ENCODE measurements around the gene IFNA17.
A peak's percentile ranks its signal among the peaks of the same experiment; 100 is the strongest.
"Not testable (repeated sequence)": the region's sequence is repeated elsewhere in the genome, so short reads cannot be mapped to it uniquely, and the experiment has no call there.

Gene IFNA17

DNA sequence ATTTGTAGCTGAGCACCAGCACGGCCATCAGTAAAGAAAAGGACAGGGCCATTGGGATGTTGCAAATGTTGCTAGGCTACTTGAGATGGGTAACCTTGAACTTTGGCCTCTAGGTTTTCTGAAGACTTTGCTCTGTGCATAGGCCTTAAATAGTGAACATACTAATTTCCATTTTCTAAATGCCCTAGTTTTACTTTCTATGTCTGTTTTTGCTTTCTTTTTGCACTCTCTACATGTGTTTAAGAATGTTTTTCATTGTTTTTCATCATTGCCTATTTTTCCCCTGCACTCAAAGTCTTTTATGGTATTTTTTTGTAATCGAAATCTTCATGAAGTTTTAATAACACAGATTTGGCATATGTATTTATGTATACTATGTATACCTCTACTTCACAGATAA is at the start of gene IFNA17:
Gene IFNA17 (minus strand): TSS at position 101 of the 400 bp plus-strand sequence. CDS start 49 bp downstream, at position 52.
- DNase-seq, result no peak

DNA sequence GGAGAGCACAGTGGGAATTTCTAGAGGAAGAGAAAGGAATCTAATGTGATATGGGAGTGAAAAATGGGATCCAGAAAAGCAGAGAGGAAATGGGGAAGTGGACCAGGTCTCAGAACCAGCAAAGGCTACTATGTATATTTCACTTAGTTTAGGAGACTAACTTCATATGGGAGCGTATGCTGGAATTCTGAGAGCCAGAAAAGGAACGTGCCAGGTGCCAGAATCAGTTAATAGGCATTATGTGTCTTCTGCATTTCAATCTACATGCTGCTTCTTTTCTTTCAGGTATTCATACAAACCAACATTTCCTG is 40.3 kb upstream of the IFNA17 start:
- DNase-seq, result no peak

GRCh38 chr9:21267485-21268346 is 39.7 kb upstream of the IFNA17 start:
- DNase-seq, result no peak

DNA sequence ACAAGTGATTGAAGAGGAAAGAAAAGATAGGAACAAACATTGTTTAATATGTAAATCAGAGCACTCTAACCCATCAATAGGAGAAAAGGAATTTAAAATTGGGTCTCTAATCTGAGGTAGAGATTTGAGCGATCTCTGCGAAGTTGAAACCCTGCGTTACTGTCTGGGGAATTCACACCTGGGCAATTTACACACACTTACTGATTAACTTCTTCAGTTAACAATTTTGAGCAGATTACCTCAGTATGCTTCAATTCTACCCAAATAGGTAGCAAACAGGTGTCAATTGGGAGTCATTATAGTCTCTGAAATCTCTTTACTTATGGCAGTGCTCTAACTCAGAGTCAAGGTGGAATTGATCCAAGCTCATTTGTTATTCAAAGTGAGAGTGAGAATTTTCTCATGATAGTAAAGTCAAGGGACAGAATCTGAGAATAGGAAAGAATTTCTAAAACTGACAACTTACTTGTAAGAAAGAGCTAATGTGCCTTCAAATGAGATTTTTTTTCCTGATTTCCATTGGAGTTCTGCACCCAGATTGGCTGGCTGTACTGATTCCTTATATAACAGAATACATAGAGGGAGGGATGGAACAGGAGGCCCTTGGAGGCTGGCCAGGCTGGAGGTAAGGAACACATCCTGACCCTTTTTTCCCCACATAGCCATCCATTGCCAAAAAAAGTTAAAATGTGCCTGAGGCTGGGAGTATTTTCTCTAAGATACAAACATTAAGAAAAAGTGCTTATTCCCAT is 38.9 kb upstream of the IFNA17 start:
- DNase-seq, result no peak

- no peak for DNase-seq
Observed at GRCh38 chr9:21265421-21266189, 37.6 kb upstream of the IFNA17 start.

GRCh38 chr9:21255538-21256212 is 27.7 kb upstream of the IFNA17 start:
- DNase-seq, result no peak

- peak; percentile 13 for DNase-seq
Observed at GRCh38 chr9:21252721-21253547, 24.9 kb upstream of the IFNA17 start.

GRCh38 chr9:21251638-21252037 is 23.6 kb upstream of the IFNA17 start:
- no peak for DNase-seq

GRCh38 chr9:21251190-21251589 is 23.2 kb upstream of the IFNA17 start:
- no peak for DNase-seq

DNA sequence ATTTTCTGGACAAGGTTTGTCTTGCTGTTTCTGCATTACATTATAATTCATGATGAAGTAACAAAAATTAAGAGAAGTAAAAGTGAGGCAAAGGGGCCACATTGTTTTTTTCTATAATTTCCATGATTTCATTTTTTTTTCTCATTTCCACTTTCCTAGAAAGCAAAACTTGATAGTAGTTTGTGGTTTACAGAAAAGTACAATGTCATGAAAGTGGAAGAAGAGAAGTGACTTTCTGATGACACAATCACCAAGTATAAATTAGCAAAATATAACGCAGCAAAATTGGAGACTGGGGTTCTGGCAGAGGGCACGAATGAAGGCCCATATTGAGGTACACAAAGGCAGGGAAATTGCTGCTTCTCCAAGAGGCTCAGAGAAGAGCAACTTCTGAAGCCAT is 16.8 kb upstream of the IFNA17 start:
- DNase-seq, result no peak

DNA sequence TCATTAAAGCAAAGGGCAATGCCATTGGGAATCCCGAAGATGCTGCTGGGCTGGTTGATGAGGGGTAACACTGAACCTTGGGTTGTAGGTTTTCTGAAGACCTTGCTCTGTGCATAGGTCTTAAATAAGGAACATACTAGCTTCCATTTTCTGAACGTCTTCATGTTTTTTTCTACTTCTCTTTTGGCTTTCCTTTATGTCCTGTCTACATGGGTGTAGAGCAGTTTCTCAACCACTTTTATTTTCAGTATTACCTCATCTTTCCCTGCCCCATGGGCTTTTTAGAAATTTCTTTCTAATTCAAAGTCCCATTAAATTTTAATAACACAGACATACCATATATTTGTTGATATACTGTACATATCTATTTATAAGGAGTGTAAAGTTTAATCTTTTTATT is 11.9 kb upstream of the IFNA17 start, which contains the start of gene IFNA14:
Gene IFNA14 (minus strand): TSS at position 95 of the 400 bp plus-strand sequence. CDS start 70 bp downstream, at position 25.
- DNase-seq, result no peak

GRCh38 chr9:21236360-21236714 is 8.3 kb upstream of the IFNA17 start:
- not testable (repeated sequence) for DNase-seq

DNA sequence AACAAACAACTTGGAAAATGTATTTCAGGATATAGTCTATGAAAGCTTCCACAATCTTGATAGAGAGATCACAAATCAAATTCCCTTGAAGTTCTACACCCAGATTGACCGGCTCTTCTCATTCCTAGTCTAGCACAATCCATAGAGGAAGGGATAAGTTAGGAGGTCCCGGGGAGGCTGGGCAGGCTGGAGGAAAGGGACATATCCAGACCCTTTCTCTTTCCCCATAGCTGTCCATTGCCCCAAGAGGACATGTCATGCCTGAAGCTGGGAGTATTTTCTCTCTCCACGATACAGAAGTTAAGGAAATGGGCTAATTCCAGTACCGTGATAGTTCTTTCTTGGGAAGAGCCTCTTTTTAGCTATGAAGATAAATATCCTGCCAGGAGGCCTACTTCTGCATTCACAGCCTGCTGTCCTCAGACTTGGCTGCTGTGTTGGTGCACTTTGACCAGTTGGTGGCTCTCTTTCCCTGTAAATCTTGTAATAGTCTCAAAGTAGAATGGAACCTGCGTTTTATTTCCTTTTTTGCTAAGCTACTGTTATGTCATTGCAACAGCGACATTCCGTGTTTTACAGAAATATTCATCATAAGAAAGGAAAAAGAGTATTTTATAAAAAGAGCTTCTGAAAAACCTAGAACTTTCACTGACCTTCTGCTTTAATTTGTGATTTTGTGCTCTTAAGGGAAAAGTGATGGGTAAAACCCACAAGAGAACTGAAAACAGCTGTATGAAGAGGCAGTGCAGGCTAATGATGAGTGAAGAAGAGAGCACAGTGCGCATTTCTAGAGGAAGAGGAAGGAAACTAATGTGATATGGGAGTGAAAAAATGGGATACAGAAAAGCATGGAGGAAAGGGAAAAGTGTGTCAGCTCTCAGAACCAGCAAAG is 7.7 kb upstream of the IFNA17 start:
- not testable (repeated sequence) for DNase-seq

- DNase-seq, result no peak
Observed at GRCh38 chr9:21234153-21234687, 6.2 kb upstream of the IFNA17 start.

DNA sequence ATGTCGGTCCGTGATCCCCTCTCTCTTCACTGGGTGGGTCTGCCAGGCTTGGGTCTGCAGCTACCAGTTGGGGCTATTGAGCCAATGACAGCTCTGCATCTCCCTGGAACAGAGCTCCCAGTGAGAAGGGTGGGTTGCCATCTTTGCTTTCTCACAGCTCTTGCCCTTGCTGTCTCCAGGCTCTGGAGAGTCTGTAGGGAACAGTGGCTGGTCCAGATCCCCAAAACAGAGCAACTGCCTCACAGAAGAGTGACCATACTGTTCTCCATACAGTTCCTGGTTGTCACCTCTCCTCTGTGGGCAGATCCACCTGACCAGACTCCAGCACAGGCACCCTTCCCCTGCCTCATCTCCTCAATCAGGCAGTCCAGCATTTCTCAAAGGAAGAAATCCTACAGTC is 5.2 kb upstream of the IFNA17 start:
- DNase-seq, result no peak

DNA sequence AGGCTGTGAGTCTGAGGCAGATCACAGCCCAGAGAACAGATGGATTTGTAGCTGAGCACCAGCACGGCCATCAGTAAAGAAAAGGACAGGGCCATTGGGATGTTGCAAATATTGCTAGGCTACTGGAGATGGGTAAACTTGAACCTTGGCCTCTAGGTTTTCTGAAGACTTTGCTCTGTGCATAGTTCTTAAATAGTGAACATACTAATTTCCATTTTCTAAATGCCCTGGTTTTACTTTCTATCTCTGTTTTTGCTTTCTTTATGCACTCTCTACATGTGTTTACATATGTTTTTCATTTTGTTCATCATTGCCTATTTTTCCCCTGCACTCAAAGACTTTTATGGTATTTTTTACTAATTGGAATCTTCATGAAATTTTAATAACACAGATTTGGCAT is 10.8 kb downstream of the IFNA17 start, which contains the start of gene IFNA16:
Gene IFNA16 (minus strand): TSS at position 101 of the 400 bp plus-strand sequence. CDS start 6 bp downstream, at position 95.
- not testable (repeated sequence) for DNase-seq

- not testable (repeated sequence) for DNase-seq
Observed at GRCh38 chr9:21213411-21214326, 14.4 kb downstream of the IFNA17 start.

DNA sequence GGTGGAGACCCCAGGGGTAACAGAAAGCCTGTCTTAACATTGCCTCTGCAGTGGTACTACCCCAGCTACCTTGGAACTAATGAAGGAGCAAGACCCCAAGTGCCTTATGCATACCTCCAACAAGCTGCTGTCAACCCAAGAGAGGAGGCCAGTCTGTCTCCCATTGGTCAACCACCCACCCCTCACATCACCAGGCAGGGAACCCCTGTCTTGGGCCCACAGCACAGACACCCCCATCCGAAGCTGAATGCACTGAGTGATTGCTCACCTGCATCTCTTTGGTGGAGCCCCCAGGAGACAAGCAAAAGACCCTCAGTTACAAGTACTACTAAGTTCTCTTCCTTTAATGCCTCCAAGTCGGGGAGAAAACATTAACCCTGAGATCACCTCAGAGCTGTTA is 15.9 kb downstream of the IFNA17 start:
- DNase-seq, result not testable (repeated sequence)

DNA sequence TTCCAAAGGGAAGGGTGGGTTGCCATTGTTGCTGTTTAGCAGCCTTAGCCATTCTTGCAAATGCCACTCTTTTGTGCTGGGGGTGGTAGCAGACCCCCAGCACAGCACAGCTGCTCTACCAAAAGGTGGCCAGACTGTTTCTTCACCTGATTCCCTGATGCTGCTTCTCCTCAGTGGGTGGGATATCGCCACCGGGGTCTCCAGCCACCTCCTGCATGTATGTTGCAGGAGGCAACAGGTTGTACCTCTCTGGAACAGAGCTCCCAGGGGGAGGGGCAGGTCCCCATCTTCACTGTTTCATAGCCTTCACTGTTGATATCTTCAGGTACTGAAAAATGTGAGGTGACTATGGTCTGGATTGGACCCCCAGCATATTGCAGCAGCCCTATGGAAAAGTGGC is 17.2 kb downstream of the IFNA17 start:
- DNase-seq, result not testable (repeated sequence)

Data from SHP77 treated with DMSO at 0.1 percent for 48 hours (cell line).